SH-SY5Y (cell line): Measurements from ENCODE around the gene IFRD2.

Experiments
- GATA2 ChIP-seq: IDR thresholded peaks from 2 replicates; pipeline ENCODE4 v1.6.1; 2011; ENCODE audit warnings: mild to moderate bottlenecking, low read depth, low read length
- GATA3 ChIP-seq: IDR thresholded peaks from 2 replicates; pipeline ENCODE4 v1.6.1; 2011; ENCODE audit warnings: low read depth, mild to moderate bottlenecking, low read length, moderate library complexity

The IFRD2 gene

GRCh38 chr3:50319181-50319893 is 27.1 kb upstream of the IFRD2 start:
- no peak for TF ChIP-seq GATA2
- TF ChIP-seq GATA3, result no peak

GRCh38 chr3:50318615-50319014 is 26.4 kb upstream of the IFRD2 start:
- TF ChIP-seq GATA3 (no peak), GATA2 (no peak)

GRCh38 chr3:50318163-50318562 is 25.9 kb upstream of the IFRD2 start:
- TF ChIP-seq GATA2 (no peak), GATA3 (no peak)

DNA sequence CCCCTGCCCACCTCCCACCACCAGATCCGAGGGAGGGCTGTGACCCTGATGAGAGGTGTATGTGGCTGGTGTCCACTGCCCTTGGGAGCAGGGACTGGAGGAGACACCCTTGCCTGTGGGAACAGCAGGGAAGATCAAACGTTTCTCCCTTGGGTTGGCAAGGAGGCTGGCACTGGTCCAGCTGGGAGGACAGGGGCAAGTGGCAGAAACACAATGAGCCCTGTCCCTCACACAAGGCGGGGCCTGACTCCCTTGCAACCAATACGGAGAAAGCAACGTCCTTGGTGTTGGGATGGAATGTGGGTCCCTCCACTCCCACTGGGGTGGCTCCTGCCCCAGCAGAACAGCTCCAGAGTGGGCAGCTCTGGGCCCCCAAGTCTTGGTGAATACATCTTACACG is 25.1 kb upstream of the IFRD2 start:
- TF ChIP-seq GATA2, result no peak
- TF ChIP-seq GATA3, result no peak

DNA sequence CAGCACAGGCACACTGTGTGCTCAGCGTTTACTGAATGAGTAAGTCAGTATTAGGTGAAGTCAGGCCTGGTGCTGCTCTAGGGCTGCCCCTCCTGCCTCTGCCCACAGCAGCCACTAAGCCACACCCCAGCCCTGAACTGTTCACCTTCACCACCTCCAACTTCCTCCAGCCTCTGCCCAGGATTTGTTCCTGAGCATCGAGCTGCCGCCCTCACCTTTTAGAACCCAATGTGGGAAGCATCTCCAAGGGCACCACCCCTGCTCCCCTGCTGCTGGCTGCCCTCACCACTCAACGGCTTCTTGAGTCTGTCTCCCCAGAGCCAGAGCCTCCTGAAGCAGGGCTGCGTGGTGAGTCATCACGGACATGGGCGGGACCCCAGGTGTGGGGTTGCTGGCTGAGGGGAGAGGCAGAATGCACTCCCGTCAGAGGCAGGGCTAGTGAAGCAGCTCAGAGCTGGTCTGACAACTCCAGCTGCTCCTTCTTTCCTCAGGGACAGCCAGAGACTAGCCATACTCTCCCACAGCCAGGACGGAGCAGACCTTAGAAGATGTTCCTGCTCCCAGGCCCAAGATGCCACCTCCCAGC is 24.5 kb upstream of the IFRD2 start:
- no peak for TF ChIP-seq GATA2
- TF ChIP-seq GATA3, result no peak

GRCh38 chr3:50314816-50315215 is 22.6 kb upstream of the IFRD2 start:
- TF ChIP-seq GATA3, result no peak
- TF ChIP-seq GATA2, result no peak

DNA sequence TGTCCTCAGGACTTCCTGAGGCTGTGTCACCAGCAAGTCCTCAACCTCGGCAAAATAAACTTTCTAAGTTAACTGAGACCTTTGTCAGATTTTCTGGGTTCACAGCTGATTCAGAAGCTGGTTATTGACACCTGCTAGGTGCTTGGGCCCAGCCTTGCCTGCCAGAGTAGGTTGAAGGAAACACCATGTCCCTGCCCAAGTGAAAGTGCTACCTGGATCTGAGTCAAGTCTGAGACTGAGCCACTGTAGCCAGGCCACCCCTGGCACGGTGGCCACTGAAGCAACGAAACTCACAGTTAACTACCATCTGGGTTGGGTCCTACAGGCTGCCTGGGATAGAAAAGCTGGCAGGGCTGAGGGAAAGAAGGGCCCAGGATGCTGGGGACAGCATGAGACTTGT is 22.1 kb upstream of the IFRD2 start:
- no peak for TF ChIP-seq GATA2
- no peak for TF ChIP-seq GATA3

- TF ChIP-seq GATA3, result no peak
- TF ChIP-seq GATA2, result no peak
These were observed 12.4 kb upstream of the IFRD2 start for GRCh38 chr3:50304601-50305000.

DNA sequence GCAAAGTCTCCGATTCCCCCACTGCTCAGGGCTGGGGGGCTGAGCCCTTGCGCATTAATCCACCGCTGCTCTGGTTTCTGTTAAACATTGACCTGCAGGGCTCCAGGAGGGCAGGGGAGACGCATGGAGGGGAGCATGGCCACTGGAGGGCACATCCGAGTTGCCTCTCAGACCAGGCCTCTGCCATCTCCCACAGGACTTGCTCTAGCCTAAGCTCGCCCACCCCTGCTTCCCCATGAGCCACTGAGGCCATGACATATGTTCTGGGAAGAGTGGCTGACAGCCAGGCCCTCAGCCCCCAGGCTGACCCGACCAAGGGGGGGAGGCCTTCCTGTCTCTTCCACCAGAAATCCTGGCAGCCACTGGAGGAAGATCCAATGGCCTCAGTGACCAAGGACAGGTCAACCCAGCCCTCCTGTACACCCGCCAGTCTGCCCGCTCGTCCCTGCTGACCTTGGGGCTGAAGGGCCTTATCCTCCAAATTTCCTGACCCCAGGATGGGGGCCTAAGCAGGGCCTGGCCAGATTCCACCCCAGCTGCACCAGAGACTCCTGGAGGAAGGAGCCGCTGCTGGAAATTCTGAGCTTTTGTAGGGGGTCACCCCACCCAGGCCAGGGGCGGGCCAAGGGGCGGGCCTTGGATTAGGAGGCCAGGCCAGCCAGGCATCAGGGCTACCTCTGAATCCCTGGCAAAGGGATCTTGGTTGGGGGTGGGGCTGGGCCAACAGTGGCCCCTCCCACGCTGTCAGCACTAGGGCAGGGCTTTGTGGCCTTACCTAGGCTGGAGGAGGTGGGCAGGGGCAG is 11.0 kb upstream of the IFRD2 start, which contains the start of gene HYAL1:
Gene HYAL1 (minus strand): TSS at position 562 of the 803 bp plus-strand sequence. CDS start 618 bp downstream, outside the sequence.
- TF ChIP-seq GATA3, result no peak
- TF ChIP-seq GATA2, result no peak

GRCh38 chr3:50302095-50303012 is 10.1 kb upstream of the IFRD2 start:
- TF ChIP-seq GATA3 (no peak), GATA2 (no peak)

GRCh38 chr3:50300681-50301254 is 8.5 kb upstream of the IFRD2 start:
- TF ChIP-seq GATA3, result no peak
- TF ChIP-seq GATA2, result no peak

DNA sequence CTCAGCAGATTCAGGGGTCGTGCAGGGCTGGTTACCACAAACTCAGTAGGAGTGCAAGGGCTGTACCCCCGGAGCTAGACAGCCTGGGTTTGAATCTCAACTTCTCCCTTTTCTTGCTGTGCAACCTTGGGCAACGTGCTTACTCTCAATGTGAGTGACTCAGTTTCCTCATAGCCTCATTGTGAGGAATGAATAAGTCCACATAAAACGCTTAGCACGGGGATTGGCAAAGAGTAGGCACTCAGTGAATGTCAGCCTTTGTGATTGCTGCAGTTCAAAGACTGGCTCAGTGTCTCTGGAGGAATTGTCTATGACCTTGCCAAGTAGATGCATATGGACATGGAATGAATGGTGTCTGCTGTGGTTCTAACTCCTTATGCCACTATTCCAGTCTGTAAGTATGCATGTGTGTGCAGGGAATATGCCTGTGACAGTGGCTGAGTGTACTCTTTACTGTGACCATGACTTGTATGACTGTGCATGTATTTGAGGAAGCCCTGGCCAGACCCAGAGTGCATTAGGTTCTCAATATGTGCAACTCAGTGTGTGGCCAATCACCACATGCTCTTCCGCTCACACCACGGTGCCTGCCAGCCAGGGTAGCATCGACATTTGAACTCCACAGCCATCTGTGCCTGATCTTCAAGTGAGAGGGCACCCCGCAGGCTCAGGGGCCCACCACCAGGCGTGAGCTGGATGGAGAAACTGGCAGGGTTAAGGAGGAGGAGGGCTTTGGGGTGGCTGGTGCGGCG is 7.9 kb upstream of the IFRD2 start:
- TF ChIP-seq GATA3, result no peak

- TF ChIP-seq GATA3 (no peak), GATA2 (no peak)
These were observed 7.4 kb upstream of the IFRD2 start for GRCh38 chr3:50299638-50299928.
